Measurements from ENCODE around the gene LHX4.

Gene LHX4

DNA sequence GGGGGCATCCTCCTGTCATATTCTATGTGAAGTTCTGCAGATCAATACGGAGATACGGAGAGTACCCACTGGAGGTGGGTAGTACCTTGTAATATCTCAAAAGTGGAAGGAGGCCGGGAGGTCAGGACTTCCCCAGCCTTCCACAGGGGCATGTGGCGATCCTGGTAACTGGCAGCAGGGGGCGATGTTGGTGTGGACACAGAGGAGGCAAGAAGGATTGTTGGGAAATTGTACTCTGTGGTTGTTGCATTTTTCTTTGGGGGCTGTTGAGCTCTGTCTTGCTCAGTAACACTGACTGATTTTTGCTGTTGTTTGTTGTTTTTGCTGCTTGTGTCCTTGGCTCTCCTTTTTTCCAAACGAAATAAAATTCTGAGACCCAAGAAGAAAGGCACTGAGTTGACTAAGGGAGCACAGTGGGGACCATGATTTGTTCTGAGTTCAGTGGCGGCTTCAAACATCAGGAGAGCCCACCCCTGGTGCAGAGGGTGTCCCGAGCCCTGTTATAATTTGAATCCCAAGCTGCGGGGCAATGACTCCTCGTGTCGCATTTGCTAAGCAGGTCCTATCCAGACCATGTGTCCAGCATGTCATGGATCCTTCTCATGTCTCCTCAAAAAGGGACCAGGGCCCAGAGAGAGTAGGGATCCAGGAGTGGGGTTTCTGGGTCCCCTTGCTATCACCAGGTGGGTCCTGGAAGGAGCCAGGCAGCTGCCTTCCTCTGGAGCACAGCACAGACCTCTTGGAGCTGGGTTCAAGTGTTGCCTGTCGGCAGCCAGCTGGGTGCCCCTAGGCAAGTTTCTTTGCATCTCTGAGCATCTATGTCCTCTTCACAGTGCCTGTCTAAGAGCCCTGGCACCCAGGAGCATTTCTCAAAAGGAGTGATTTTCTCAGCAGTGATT is 22.8 kb downstream of the LHX4 start:
- peak; percentile 29 for DNase-seq (ENCODE audit: low read depth)
- TF ChIP-seq, protein P1, sequence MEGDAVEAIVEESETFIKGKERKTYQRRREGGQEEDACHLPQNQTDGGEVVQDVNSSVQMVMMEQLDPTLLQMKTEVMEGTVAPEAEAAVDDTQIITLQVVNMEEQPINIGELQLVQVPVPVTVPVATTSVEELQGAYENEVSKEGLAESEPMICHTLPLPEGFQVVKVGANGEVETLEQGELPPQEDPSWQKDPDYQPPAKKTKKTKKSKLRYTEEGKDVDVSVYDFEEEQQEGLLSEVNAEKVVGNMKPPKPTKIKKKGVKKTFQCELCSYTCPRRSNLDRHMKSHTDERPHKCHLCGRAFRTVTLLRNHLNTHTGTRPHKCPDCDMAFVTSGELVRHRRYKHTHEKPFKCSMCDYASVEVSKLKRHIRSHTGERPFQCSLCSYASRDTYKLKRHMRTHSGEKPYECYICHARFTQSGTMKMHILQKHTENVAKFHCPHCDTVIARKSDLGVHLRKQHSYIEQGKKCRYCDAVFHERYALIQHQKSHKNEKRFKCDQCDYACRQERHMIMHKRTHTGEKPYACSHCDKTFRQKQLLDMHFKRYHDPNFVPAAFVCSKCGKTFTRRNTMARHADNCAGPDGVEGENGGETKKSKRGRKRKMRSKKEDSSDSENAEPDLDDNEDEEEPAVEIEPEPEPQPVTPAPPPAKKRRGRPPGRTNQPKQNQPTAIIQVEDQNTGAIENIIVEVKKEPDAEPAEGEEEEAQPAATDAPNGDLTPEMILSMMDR (IDR thresholded peaks at IDR 0.05; ENCODE audit: low read depth, low read length, missing control alignments), result peak; percentile 92
- no peak overlapping the region for H3K4me3 ChIP-seq (ENCODE audit: low read depth, low read length)

DNA sequence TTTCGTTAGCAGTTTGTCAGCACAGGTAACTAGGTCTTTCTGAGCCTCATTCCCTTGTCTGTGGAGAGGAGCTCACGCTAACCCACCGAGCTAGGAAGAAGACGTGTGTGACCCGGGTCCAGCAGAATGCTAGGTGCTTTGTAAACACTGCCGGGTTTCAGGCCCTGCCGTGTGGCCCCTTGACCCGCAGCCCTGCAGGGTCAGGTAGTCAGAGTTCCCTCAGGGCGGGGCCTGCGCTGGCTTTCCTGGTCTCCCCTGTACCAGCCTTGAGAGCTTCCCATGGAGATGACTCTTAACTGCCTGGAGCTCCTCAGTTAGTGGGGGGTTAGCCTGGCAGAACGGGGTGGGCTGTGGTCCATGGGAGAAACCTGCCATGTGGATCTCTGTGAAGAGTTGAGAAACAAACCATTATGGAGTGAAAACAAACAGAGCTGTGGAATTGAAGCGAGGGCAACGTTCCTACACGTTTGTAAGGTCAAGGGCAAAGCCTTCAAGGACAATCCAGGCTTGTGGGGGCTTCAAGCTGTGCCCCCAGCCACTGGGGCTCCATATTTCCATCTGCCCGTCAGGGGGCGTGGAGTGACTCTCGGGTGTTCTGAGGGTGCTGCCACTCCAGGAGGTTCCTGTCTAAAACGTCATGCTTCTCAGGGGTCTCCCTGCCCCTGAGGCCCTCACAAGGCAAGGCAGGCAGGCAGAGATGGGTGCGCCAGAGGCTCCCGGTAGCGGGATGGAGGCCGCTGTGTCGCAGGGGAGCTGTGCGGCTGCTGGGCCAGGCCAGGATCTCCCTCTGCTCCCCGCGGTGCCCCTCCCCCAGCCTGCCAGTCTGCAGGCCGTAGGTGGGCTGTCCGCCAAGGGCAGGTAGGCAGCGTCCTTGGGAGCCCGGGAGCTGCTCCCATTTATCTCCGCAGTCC is 23.8 kb downstream of the LHX4 start:
- TF ChIP-seq, protein P1 (IDR thresholded peaks at IDR 0.05; ENCODE audit: low read depth, low read length, missing control alignments), result no peak
- DNase-seq (ENCODE audit: low read depth), result no peak
- H3K4me3 ChIP-seq (ENCODE audit: low read depth, low read length), result no peak overlapping the region

DNA sequence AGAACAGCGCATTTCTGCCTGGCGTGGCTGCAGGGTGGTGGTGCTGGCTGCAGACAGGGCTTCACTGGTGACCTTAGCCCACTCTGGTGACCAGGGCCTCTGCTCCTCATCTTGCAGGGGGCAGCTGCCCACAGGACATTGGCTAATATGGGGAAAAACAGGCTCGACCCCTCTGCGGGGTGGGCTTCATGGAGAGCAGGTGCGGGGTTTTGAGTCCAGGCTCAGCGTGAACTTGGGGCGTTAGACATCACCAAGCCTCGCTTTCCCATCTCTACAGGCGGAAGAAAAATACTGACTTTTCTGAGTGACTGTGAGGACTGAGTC is 24.4 kb downstream of the LHX4 start:
- no peak for DNase-seq (ENCODE audit: low read depth)
- no peak overlapping the region for H3K4me3 ChIP-seq (ENCODE audit: low read depth, low read length)
- TF ChIP-seq, protein P1 (IDR thresholded peaks at IDR 0.05; ENCODE audit: low read depth, low read length, missing control alignments), result no peak

DNA sequence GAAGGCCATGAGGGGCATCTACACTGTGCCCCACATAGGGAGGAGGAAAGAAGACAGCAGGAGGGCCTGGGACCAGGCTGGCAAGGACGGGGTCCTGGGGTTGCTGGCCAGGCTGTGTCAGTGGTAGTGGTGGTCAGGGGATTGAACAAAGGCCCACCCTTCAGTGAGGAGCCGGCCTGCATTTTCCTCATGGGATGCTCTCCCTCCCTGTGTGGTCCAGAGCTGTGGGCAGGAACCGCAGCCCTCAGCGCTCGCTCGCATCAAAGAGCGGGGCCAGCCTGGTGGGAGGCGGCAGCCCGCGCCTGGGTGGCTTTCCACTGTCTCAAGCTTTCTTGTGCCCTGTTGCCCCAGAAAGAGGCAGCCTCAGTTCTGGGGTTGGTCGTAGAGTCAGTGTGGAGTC is 24.8 kb downstream of the LHX4 start:
- TF ChIP-seq, protein P1 (IDR thresholded peaks at IDR 0.05; ENCODE audit: low read depth, low read length, missing control alignments), result no peak
- no peak overlapping the region for H3K4me3 ChIP-seq (ENCODE audit: low read depth, low read length)
- DNase-seq (ENCODE audit: low read depth), result no peak

DNA sequence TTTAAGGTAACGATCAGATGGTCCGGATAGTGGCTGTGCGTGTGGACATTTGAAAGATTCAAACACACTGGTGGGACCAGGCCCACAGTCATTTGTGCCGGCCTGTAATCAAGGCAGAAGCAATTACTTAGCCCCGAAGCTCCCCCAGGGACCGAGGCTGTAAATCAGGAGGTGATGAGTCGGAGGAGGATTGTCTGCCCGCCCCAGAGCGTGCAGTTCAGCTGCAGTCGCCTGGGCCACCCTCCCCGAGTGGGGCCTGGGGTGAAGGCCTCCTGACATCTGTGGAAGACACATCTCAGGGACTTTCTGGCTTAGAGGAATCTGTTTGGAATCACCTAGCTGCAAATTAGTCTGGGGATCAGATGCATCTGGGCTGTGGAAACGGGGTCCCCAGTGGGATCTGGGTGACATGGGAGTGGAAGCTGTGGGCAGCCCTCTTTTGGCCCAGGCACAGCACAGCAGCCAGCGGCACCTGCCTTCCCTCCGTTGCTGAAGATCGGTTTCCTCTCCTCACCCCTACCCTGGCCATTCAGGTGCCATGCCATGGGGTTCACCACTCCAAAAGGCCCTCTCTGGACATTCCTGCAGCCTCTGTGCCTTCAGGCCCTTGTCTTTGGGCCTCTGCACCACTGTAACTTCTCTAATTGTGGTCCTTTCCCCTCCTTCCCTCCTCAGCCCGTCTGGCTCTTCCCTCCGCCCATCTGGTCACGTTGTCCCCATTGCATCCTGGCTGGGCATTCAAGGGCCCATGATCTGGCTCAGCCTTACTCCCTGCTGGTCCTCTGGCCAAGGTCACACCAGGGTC is 25.7 kb downstream of the LHX4 start:
- H3K4me3 ChIP-seq (ENCODE audit: low read depth, low read length), result no peak overlapping the region
- TF ChIP-seq, protein P1 (IDR thresholded peaks at IDR 0.05; ENCODE audit: low read depth, low read length, missing control alignments), result no peak
- no peak for DNase-seq (ENCODE audit: low read depth)

DNA sequence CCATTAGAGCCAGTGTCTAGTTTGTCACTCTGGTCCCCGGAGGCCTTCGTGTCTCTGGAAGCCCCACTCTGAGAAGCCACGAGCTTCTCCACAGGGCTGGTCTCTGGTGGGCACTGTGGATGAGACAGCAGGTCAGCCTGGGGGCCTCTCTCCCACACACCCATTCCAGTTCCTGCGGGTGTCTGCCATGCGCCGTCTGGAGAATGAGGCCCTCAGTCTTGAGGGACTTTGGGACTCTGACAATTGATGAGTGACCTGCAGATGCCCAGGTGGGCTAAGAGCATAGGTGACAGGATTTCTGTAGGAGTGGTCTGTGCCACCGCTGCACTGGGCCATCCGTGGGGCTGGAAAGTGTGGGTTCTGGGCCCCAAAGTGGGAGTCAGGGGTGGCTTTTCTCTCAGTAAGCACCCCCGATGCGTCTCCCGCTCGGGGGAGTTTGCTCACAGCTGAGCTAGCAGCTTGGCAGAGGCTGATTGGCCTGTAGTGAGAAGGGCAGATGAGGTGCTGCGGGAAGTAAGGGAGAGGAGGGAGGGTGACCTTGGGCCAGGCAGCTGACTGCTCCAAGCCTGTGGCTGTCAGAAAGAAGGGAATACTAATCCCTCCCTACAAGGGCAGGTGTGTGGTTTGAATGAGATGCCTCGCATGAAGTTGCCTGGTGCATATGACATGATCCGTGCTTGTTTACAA is 26.4 kb downstream of the LHX4 start:
- no peak for DNase-seq (ENCODE audit: low read depth)
- H3K4me3 ChIP-seq (ENCODE audit: low read depth, low read length), result no peak overlapping the region
- TF ChIP-seq, protein P1 (IDR thresholded peaks at IDR 0.05; ENCODE audit: low read depth, low read length, missing control alignments), result no peak

Measured in GM12864 (cell line).